Raji (cell line): ENCODE measurements around the gene PROC.

ENCODE experiments used
- POLR2A ChIP-seq: IDR thresholded peaks from 2 replicates; pipeline ENCODE4 v1.6.1; 2011; ENCODE audit warnings: low read depth, low read length, control low read depth; ENCODE audit not compliant: insufficient read depth

PROC gene

GRCh38 chr2:127418300-127419111 lies at the start of gene PROC:
PROC (plus strand) TSS chr2:127418427; CDS start chr2:127419943, 1,516 bp downstream.
- TF ChIP-seq POLR2A = no peak

- TF ChIP-seq POLR2A = no peak
Measured at GRCh38 chr2:127370010-127370409, 48.2 kb upstream of the PROC start.

GRCh38 chr2:127371037-127371436 lies 47.2 kb upstream of the PROC start:
- no peak for TF ChIP-seq POLR2A

- no peak for TF ChIP-seq POLR2A
Measured at GRCh38 chr2:127373362-127374083, 44.7 kb upstream of the PROC start.

- no peak for TF ChIP-seq POLR2A
Measured at GRCh38 chr2:127376257-127376656, 42.0 kb upstream of the PROC start.

- TF ChIP-seq POLR2A = no peak
Measured at GRCh38 chr2:127377262-127377661, 41.0 kb upstream of the PROC start.

GRCh38 chr2:127378720-127379119 lies 39.5 kb upstream of the PROC start:
- TF ChIP-seq POLR2A = no peak

GRCh38 chr2:127379712-127380355 lies 38.4 kb upstream of the PROC start:
- no peak for TF ChIP-seq POLR2A

GRCh38 chr2:127381762-127382161 lies 36.5 kb upstream of the PROC start:
- TF ChIP-seq POLR2A = no peak

- no peak for TF ChIP-seq POLR2A
Measured at GRCh38 chr2:127382831-127383230, 35.4 kb upstream of the PROC start.

GRCh38 chr2:127384529-127384928 lies 33.7 kb upstream of the PROC start:
- TF ChIP-seq POLR2A = no peak

GRCh38 chr2:127386246-127386645 lies 32.0 kb upstream of the PROC start:
- no peak for TF ChIP-seq POLR2A

GRCh38 chr2:127386764-127387654 lies 31.2 kb upstream of the PROC start:
- TF ChIP-seq POLR2A = no peak

GRCh38 chr2:127387655-127388422 lies 30.4 kb upstream of the PROC start, which contains the start of gene MAP3K2:
MAP3K2 (minus strand) TSS chr2:127387975; CDS start chr2:127343129, 44,846 bp downstream.
- peak; percentile 91 for TF ChIP-seq POLR2A
